A549 (cell line): ENCODE measurements around the gene ABI3.
"Not testable (repeated sequence)": the region's sequence is repeated elsewhere in the genome, so short reads cannot be mapped to it uniquely, and the experiment has no call there.

Experiments used
- ATOH8 ChIP-seq: fragments of 250-450 bp; sonication (Bioruptor Pico); IDR thresholded peaks from 2 replicates; pipeline ENCODE4 v1.5.0; 2020; ENCODE audit warnings: low read depth, mild to moderate bottlenecking, moderate library complexity
- CEBPB ChIP-seq, 2 experiments: fragments of >200 bp in 1 of 2; sonication (Bioruptor Twin) in 1 of 2; formaldehyde crosslinking in 1 of 2; IDR thresholded peaks; 2 replicates each; pipeline ENCODE4 v1.6.1; 2012 to 2016
- CTCF ChIP-seq: fragments of >200 bp; sonication (Bioruptor Twin); formaldehyde crosslinking; IDR thresholded peaks from 3 replicates; pipeline ENCODE4 v1.5.1; 2016
- FOSL2 ChIP-seq, 2 experiments: fragments of 450-650 bp in 1 of 2; fragments of >200 bp in 1 of 2; sonication (Bioruptor Twin) in 1 of 2; formaldehyde crosslinking; IDR thresholded peaks; 2 replicates each; pipeline versions ENCODE4 v1.5.0 to v1.6.1; 2016 to 2020; ENCODE audit warnings: mild to moderate bottlenecking in 1 of 2, moderate library complexity in 1 of 2
- HEYL ChIP-seq: fragments of 250-450 bp; sonication (Bioruptor Pico); IDR thresholded peaks from 2 replicates; pipeline ENCODE4 v1.8.0; 2021; ENCODE audit warnings: mild to moderate bottlenecking, moderate library complexity
- HMGXB4 ChIP-seq: fragments of 250-450 bp; sonication (Bioruptor Pico); IDR thresholded peaks from 2 replicates; pipeline ENCODE4 v1.5.0; 2021; ENCODE audit warnings: mild to moderate bottlenecking, moderate library complexity, borderline replicate concordance
- MAFK ChIP-seq: fragments of 450-650 bp; IDR thresholded peaks from 2 replicates; pipeline ENCODE4 v1.6.1; 2014; ENCODE audit not compliant: partially characterized antibody
- NR3C1 ChIP-seq: fragments of >200 bp; sonication (Bioruptor Twin); formaldehyde crosslinking; IDR thresholded peaks from 3 replicates; pipeline ENCODE4 v1.6.1; 2017
- POLR2A ChIP-seq: IDR thresholded peaks from 2 replicates; pipeline ENCODE4 v1.6.1; 2012; ENCODE audit warnings: mild to moderate bottlenecking, low read length
- RFX5 ChIP-seq: fragments of 450-650 bp; IDR thresholded peaks from 2 replicates; pipeline ENCODE4 v1.7.1; 2014; ENCODE audit warnings: antibody characterized with exemption, mild to moderate bottlenecking, moderate library complexity

GRCh38 chr17:49175978-49176377 is 34.5 kb upstream of the ABI3 start:
- not testable (repeated sequence) for TF ChIP-seq CTCF; POLR2A; CEBPB (IDR thresholded peaks at IDR 0.05); RFX5; MAFK; FOSL2 (IDR thresholded peaks at IDR 0.05); FOSL2 (CRISPR knock-in tag; IDR thresholded peaks at IDR 0.05); NR3C1; HMGXB4 (CRISPR knock-in tag); HEYL; ATOH8
